Measurements from ENCODE around the gene CUEDC2. TPM values are rescaled to one million over a fixed set of nuclear protein-coding genes. Genes with fewer than 3 reads are reported as not detected.

Gene CUEDC2
- 179 and 231 TPM in 2 replicates for total RNA-seq (2014; rRNA removed; shearing (Covaris generic); ENCODE audit: low replicate concordance)

- in situ Hi-C loops (cut with HindIII; ENCODE audit: low pct_unique_long_range_greater_than_20kb, low sequenced_read_pairs) = no loop called here
Measured at GRCh38 chr10:102432162-102432950, at the start of gene CUEDC2. Gene CUEDC2, minus strand, starts transcription at chr10:102432574. Its CDS starts 7,386 bp downstream, at chr10:102425188.

DNA sequence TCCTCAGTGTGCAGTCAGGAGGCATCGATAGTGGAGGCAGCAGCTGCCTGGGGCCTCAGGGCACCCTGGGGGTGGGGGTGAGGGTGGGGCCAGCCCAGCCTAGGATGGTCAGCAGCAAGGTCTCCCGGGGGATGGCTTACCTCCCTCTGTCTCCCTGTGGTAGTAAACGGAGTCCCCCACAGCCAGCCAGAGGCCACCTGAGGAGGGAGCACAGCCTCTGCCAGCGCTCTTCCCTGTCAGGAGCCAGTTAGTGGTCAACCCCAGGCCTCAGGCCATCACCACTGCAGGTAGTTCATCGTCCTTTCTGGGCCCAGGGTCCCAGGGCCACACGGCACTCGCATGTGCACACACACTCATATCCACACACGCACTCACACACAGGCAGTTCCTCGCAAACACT, 48.0 kb upstream of the CUEDC2 start:
- in situ Hi-C loops (cut with HindIII; ENCODE audit: low pct_unique_long_range_greater_than_20kb, low sequenced_read_pairs) = no loop called here

More at GRCh38 chr10:102432162-102432950, at the start of gene CUEDC2:
- DNase-seq (ENCODE audit: low read depth) = peak; percentile 90

GRCh38 chr10:102479651-102480050, 47.3 kb upstream of the CUEDC2 start:
- in situ Hi-C loops (cut with HindIII; ENCODE audit: low pct_unique_long_range_greater_than_20kb, low sequenced_read_pairs) = no loop called here

More for the DNA sequence above, 48.0 kb upstream of the CUEDC2 start:
- DNase-seq (ENCODE audit: low read depth) = no peak

GRCh38 chr10:102476466-102477141, 44.2 kb upstream of the CUEDC2 start:
- in situ Hi-C loops (cut with HindIII; ENCODE audit: low pct_unique_long_range_greater_than_20kb, low sequenced_read_pairs) = no loop called here
- no peak for DNase-seq (ENCODE audit: low read depth)

More at GRCh38 chr10:102479651-102480050, 47.3 kb upstream of the CUEDC2 start:
- DNase-seq (ENCODE audit: low read depth) = no peak

- no peak for DNase-seq (ENCODE audit: low read depth)
- in situ Hi-C loops (cut with HindIII; ENCODE audit: low pct_unique_long_range_greater_than_20kb, low sequenced_read_pairs) = no loop called here
Measured at GRCh38 chr10:102475451-102476040, 43.2 kb upstream of the CUEDC2 start.

- in situ Hi-C loops (cut with HindIII; ENCODE audit: low pct_unique_long_range_greater_than_20kb, low sequenced_read_pairs) = no loop called here
- no peak for DNase-seq (ENCODE audit: low read depth)
Measured at GRCh38 chr10:102473445-102474331, 41.3 kb upstream of the CUEDC2 start.

DNA sequence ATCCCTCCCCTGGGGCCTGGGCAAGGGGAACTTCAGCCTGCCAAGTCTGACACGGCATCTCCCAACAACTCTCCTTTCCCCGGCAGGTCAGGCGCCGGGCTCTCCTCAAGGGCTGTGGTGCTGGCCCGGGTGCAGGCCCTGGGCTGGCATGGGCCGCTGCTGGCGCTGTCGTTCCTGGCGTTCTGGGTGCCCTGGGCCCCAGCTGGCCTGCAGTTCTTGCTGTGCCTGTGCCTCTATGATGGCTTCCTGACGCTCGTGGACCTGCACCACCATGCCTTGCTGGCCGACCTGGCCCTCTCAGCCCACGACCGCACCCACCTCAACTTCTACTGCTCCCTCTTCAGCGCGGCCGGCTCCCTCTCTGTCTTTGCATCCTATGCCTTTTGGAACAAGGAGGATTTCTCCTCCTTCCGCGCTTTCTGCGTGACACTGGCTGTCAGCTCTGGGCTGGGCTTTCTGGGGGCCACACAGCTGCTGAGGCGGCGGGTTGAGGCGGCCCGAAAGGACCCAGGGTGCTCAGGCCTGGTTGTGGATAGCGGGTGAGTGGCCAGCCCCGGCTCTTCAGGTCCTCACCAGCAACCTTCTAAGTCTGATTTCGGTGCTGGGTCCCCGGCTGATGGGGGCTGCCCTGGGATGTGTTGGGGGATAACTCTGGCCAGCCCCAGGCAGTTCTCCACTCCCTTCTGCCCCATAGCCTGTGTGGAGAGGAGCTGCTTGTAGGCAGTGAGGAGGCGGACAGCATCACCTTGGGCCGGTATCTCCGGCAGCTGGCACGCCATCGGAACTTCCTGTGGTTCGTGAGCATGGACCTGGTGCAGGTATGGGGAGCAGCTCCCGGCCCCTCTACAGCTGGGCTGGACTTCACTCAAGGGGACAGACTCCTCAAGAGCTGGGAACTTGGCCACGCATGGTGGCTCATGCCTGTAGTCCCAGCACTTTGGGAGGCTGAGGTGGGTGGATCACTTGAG, 38.5 kb upstream of the CUEDC2 start:
- in situ Hi-C loops (cut with HindIII; ENCODE audit: low pct_unique_long_range_greater_than_20kb, low sequenced_read_pairs) = no loop called here
- no peak for DNase-seq (ENCODE audit: low read depth)

- in situ Hi-C loops (cut with HindIII; ENCODE audit: low pct_unique_long_range_greater_than_20kb, low sequenced_read_pairs) = no loop called here
- DNase-seq (ENCODE audit: low read depth) = no peak
Measured at GRCh38 chr10:102468683-102469082, 36.3 kb upstream of the CUEDC2 start.

- no peak for DNase-seq (ENCODE audit: low read depth)
Measured at GRCh38 chr10:102467971-102468438, 35.6 kb upstream of the CUEDC2 start.

GRCh38 chr10:102467318-102467717, 34.9 kb upstream of the CUEDC2 start:
- in situ Hi-C loops (cut with HindIII; ENCODE audit: low pct_unique_long_range_greater_than_20kb, low sequenced_read_pairs) = no loop called here
- DNase-seq (ENCODE audit: low read depth) = no peak

More at GRCh38 chr10:102467971-102468438, 35.6 kb upstream of the CUEDC2 start:
- in situ Hi-C loops (cut with HindIII; ENCODE audit: low pct_unique_long_range_greater_than_20kb, low sequenced_read_pairs) = no loop called here

DNA sequence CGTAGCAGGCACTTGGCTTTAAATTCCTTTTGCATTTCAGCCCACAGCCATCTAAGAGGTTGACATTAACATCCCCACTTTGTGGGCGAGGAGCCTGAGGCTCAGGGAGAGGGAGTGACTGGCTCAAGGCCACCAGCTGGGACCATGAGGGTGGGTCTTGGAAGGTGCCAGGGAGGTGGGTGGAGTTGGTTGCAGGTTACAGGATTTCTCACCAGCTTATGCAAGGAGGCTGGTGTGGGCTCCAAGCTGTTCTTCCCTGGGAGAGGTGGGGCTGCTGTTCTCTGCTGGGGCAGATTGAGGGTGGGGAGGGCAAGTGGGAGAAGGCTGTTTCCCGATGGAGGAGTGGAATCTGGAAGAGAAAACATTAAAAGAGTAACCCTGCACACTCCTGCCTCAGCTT, 33.1 kb upstream of the CUEDC2 start:
- in situ Hi-C loops (cut with HindIII; ENCODE audit: low pct_unique_long_range_greater_than_20kb, low sequenced_read_pairs) = no loop called here
- DNase-seq (ENCODE audit: low read depth) = no peak

DNA sequence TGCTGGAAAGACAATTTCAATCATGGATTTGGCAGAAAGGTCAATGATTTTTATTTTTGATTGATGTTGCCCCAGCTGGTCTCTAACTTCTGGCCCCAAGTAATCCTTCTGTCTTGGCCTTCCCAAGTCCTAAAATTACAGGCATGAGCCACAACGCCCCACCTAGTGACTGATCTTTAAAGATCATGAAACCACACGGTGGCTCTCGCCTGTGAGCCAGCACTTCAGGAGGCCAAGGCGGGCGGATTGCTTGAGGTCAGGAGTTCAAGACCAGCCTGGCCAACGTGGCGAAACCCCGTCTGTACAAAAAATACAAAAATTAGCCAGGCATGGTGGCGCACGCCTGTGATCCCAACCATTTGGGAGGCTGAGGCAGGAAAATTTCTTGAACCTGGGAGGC, 31.6 kb upstream of the CUEDC2 start:
- in situ Hi-C loops (cut with HindIII; ENCODE audit: low pct_unique_long_range_greater_than_20kb, low sequenced_read_pairs) = no loop called here
- DNase-seq (ENCODE audit: low read depth) = no peak

DNA sequence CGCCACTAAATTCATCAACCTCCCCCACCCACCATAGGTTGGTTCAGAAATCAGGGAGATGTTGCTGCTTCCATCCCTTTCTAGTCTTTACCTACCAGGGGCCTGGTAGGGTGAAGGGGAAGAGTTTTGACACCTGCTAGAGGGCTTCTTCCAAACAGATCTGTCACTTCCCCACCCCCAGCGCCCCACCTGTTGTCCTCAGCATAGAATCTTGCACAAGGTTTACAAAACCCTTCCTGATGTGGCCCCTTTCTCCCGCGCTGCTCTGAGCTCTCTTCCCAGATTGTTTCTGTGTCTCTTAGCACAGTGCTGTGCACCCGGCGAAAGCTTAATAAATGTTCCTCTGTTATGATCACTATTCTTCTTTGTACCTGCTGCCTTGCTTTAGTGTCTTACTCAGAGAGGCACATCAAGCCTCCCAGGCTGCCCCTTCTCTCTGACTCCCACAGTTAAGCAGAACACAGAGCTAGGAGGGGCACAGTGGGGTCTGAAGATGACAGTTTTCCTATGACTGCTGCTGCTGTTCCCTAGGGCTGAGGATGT, 30.2 kb upstream of the CUEDC2 start:
- DNase-seq (ENCODE audit: low read depth) = no peak
- in situ Hi-C loops (cut with HindIII; ENCODE audit: low pct_unique_long_range_greater_than_20kb, low sequenced_read_pairs) = no loop called here

GRCh38 chr10:102461187-102462054, 29.0 kb upstream of the CUEDC2 start:
- in situ Hi-C loops (cut with HindIII; ENCODE audit: low pct_unique_long_range_greater_than_20kb, low sequenced_read_pairs) = no loop called here
- DNase-seq (ENCODE audit: low read depth) = peak; percentile 77

- in situ Hi-C loops (cut with HindIII; ENCODE audit: low pct_unique_long_range_greater_than_20kb, low sequenced_read_pairs) = no loop called here
- no peak for DNase-seq (ENCODE audit: low read depth)
Measured at GRCh38 chr10:102460836-102461186, 28.4 kb upstream of the CUEDC2 start.

DNA sequence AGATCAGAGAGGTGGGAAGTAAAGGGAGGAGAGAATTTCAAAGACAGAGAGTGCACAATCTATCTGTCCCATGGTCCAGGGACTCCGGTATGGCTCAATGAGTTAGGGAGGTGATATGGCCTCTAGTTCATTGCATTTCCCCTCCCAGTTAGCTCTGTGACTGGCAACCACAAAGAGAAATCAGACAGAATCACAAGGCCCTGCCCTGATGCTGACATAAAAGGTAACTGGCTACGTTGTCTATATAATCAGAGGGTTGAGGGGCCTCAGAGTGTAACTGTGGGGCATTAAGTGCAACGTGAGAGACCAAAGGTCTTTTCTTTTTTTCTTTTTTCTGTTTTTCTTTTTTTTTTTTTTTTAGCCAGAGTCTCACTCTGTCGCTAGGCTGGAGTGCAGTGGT, 26.3 kb upstream of the CUEDC2 start:
- in situ Hi-C loops (cut with HindIII; ENCODE audit: low pct_unique_long_range_greater_than_20kb, low sequenced_read_pairs) = no loop called here
- DNase-seq (ENCODE audit: low read depth) = no peak

Data from Caki2 (cell line).